Activated T-helper 1 cell treated with Interleukin-2 at 50 U/mL for 16 hours (primary cell): ENCODE results near the gene CAV1.

Source experiments
- DNase-seq: peaks from one replicate; pipeline ENCODE4 v3.0.0-alpha.2; 2020; ENCODE audit warnings: low read depth

Gene CAV1

DNA sequence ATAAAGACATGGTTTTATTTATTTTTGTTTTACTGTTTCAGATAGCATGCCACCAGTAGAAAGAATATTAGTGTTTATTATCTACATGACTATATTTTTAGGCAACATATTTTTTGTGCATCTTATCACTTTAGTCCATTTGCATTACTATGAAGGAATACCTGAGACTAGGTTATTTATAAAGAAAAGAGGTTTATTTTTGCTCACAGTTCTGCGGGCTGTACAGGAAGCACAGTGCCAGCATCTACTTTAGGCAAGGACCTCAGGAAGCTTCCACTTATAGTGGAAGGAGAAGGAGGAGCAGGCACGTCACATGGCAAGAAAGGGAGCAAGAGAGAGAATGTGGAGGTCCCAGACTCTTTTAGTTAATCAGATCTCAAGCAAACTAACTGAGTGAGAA, 19.6 kb upstream of the CAV1 start:
- no peak for DNase-seq

DNA sequence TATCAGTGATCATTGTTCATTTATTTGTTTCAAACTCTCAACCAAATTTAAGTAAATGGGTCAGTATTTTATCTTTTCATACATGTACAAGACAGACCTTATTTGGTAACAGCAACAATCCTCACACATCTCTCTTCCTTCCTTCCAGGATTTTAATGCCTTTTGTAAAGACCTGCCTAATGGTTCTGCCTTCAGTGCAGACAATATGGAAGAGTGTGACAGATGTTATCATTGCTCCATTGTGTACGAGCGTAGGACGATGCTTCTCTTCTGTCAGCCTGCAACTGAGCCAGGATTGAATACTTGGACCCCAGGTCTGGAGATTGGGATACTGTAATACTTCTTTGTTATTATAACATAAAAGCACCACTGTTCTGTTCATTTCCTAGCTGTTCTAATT, 19.0 kb upstream of the CAV1 start:
- no peak for DNase-seq

DNA sequence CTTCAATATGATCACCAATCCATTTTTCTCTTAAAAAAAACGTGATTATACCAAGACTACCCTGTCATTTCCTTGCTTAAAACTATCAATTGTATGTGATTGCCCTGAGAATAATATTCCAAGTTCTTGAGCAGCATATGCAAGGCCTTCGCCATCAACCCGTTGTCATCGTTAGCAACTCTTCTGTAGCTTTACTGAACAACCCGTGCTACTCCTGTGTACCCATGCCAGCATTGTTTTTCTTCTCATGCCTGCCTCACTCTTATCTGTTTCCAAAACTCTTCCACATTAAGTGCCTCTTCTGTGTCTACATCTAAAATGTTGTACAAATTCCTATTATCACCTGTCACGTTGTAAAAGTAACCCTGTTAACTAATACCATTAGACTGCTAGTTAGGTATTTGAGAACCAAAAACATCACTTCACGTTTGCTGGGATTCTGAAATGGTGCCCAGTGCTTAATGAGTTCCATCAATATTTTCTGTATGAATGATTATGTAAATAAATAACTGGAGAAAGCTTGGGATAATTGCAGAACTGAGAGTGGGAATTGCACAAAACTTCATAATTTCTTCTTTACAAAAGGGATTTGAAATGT, 14.8 kb upstream of the CAV1 start:
- DNase-seq: no peak

DNA sequence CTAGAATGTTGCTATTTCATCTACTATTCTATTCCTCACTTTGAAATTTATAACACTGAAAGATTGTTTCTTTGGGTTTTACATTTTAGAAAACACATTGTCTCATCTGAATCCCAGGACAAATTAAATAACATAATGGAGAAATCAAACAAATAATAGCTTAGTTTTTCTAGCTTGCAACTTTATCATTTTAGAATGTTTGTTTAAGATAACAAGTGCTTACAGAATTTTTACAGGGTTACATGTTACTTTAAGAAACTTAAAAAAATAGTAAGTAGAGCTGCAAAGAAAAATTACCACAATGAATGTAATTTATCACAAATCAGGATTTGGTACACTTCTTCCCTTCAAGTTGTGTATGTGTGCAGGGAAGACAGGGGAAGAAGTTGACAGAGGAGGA, 14.0 kb upstream of the CAV1 start:
- no peak for DNase-seq

DNA sequence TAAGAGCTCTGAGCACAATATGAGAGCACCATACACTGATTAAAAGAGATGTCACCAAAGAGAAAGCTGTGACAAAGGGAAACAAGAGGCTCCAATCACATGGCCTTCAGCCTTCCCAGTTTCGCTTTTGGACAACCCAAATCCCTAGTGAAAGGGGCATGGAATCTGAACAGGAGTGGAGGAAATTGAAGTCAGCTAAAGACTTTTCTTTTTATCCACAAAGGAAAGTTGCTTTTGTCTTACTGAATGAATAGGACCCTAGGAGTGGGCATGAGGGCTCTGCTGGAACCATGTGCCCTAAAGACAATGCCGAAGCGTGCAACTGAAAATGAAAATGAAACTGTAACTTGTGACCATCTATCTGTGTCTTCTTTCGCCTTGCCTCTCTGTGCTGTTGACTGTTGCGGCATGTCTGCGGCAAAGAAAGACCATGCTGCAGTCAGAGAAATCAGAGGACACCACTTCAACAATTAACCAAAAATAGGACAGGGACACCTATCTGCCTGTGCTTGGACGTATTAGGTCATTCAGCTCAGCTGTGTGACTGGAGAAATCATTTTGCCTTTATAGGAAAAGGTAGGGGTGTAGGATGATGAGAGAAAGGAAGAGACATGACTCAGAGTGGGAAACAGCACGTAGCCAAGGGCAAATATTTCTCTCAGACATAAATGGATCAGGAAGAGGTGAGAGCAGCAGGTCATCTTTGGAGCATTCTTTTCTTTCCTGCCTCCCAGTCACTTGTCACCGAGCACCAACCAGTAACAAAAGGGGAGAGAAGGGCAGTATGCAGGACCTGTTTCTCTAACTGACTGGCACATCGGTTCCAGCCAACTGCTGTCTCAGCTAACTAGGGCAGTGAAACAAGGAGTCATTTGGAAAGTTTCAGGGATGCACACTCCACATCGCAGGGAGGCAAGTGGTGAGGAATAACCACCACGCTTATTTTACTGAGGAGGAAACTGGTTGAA, 13.0 kb upstream of the CAV1 start:
- DNase-seq: no peak

DNA sequence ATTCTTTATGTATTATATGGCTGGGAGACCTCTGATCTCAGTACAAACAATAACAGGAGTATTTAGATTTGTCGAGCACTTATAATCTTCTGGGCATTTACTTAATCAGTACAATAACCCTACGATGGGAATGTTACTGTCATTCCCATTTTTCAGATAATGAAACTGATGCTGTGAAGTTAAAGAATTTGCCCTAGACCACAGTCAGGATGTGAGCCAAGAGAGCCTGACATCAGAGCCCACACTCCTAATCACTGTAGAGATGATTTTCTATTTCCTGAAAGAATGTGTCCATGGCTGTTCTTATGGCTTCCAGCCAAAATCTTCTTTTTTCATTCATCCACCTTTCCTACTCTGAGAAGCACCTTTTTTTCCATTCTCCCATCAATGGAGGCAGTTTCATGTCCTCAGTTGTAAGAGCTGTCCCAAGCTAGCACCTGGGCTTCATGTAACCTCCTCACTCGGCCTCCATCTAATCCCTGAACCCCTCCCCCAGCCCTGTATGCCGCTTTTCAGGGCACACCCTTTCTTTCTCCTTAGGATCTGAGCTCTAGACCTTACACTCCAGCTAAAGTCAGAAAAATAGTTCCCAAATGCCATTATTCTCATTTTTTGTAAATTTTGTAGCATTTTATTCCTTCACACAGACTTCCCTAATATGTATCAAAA, 12.2 kb upstream of the CAV1 start:
- no peak for DNase-seq

DNA sequence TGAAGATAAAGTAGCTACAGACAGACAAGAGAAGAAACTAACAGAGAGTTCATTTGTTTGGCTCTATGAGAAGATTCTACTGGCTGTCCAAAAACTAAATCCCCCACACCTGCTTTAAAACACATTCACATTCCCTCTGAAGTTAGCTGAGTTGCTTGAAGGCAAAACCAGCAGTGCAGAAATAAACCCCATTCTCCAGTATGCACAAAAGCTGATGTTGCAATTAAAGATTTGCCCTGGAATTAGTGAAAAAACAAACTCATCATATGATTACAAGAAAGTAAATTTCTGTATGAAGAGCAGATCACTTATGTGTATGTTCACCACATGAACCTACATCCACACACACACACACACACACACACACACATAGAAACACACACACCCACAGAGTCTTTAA, 9.3 kb upstream of the CAV1 start:
- no peak for DNase-seq

DNA sequence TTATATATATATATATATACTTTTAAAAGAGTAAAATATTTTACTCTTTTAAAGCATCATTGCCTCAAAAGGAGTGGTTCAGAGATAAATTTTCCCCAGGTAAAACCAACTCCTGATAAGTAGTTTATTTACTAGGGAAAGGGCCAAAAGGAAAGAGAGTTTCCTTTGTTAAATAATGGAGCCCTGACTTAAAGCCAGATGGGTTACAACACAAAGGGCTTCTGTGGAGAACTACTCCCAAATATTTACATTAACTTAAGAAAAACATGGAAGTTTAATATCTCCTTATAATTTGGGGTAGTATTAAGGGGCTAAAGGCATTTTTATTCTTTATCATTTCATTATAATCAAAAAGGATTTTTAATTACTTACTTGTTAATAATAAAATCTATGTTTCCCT, 8.5 kb upstream of the CAV1 start:
- DNase-seq: no peak

DNA sequence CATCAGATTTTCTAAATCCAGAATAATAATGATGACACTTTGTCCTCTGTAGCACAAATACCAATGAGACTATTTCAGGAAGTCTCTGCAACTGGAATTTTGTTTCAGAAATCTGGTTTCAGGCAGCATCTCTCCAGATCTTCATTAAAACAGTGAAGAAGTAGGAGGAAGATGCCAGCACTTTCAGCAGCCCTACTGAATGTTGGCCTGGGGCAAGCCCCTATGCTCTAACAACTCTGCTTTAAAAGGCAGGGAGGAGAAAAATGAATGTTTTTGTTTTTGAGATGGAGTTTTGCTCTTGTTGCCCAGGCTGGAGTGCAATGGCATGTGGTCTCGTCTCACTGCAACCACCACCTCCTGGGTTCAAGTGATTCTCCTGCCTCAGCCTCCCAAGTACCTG, 7.2 kb upstream of the CAV1 start:
- DNase-seq: no peak

DNA sequence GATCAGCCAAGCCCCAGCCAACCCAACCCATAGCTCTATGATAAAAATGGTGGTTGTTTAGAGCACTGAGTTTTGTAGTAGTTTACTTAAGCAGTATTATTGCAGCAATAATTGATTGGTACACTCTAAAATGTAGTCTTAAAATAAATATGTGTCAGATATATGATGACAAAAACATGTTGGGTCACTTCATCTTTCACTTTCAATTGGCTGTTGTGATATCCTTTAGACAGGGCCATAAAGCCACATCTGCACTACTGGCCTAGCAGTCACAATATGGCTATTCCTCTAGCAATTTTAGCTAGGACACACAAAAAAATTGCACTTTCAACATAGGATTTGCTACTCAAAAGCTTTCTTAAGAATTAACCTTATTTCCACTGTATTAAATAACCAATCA, 5.9 kb upstream of the CAV1 start:
- DNase-seq: no peak

DNA sequence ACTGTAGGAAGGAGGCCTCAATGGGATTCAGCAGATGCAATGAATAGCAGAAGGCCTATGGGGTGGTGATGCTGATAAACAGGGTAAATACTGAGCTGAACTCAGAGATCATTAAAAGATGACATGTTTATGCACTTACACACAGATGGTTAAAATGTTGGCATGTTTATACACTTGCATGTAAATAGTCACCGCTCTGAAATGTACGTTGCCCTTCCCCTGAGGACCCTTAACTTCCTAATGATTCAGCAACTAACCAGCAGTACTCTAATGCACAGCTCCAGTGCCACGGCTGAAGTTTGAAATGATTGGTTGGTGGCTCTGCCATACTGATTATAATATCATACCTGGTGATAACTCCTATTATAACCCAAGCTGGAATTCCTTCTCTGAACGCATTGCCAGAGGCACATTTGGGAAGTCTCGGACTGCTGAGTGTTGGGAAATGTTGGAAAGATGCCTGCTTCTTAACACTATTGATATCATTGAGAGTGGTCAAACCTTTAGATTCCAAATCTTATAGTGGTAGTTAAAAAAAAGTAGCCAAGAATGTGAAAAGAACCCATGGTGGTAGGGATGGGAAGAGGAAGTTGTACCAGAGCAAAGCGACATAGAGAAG, 3.7 kb upstream of the CAV1 start:
- DNase-seq: no peak

DNA sequence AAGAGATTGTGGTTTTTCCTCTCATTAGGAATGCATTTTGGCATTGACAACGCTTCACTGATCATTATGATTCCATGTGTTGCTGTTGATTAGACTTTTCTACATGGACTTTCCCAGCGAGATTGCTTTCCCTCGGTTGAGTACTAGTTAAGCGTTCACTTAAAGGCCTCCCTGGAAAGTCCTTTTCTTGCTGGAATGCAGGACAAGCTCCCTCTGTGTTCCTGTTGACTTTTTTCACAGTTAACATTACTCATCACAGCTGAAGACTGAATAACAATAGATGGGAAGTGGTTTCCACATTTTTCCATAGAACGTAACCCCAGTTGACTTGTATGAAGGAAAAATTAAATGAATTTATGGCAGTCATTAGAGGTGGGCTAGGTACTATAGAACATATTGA, 2.6 kb upstream of the CAV1 start:
- DNase-seq: no peak

DNA sequence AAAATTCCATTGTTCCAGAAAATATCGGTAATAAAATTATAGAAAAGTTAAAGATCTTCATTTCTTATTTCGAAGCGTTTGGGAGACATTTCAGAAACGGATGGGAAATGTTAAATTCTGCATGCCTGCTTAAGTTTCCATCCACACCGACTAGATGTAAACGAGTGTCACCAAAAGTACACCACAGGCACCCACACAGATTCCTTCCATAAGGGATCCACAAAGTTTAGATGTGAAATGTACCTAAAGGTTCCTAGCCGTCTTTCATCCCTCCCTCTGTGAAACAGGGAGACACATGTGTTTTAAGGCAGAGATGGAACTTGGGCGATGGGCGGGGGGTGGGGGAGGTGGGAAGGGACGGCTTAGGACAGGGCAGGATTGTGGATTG, 621 bp upstream of the CAV1 start:
- DNase-seq: no peak

DNA sequence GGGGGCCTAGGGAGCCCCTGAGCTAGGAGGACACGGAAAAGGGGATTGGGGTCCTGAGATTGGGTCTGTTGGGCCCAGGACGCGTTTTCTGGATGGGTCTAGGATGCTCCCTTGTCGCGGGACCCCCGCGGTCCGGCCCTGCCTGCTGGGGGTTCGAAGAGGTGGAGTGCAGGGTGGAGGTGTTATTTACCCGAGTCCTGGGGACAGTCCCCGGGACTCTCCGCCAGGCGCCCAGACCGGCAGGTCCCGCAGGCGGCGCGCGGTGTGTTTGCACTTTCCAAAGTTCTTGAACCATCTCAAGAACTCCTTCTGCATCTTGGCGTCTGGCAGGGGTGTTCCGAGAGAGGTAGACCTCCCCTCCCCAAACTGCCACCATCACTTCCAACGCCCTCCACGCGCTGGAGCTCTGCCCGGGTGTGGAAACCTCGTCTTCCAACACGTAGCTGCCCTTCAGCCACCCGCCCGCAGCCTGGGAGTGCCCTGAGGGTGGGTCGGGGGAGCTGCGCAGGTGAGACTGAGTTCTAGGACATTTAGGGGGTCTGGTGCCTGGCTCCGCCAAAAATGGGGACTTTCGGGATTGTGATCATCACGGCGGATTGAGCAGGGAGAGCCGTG, 569 bp downstream of the CAV1 start:
- no peak for DNase-seq

DNA sequence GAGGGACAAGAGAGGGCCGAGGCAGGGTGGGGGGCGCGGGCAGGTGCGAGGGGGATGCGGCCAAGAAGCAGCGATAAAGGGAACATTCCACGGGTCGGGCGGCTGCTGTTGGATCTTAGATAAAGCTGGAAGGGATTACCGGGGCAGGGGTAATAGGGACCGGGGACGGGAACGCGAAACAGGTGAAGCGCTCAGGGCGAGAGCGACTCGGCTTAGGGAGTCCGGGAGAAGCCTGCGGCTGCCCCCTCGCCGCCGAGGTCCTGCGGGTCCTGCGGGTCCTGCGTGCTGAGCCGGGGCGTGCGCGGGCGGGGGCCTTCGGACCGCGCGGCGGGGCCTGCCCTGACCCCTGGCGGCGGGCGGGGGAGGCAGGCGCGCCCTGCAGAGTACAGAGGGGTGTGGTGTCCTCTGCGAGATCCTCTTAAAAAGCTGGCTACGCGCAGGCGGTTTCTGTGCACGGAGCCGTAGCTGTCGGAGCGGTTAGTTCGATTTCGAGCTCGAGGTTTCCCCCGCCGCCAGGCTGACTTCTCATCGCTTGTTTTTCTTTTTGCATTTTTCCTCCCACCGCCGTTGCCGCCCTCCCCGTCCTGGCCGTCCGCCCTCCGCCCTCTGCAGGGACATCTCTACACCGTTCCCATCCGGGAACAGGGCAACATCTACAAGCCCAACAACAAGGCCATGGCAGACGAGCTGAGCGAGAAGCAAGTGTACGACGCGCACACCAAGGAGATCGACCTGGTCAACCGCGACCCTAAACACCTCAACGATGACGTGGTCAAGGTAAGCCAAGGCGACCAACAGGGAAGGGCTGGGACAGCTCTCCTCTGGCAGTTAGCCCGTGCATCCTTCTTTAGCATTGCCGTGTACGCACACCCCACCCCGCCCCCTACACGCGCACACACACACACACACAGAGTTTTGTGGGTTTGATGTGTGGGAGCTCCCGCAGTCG, 1.4 kb downstream of the CAV1 start:
- peak; percentile 41 for DNase-seq

DNA sequence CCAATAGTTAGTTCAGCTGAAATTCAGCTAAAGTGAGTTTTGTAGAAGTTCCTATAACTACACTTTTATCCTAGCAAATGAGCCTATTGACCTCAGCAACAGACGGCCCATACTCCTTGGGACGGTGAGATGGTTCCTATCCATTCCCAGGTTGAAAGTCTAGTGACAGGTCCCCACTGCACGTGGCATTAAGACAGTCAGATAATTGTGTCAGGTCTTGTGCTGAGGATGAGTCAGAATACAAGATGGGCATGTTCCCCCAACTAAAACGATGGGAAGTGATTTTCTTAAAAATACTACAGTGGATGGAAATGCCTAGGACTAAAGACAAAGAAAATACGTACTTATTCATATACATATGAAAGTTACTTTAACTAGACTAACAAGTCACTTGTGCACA, 2.1 kb downstream of the CAV1 start:
- no peak for DNase-seq

DNA sequence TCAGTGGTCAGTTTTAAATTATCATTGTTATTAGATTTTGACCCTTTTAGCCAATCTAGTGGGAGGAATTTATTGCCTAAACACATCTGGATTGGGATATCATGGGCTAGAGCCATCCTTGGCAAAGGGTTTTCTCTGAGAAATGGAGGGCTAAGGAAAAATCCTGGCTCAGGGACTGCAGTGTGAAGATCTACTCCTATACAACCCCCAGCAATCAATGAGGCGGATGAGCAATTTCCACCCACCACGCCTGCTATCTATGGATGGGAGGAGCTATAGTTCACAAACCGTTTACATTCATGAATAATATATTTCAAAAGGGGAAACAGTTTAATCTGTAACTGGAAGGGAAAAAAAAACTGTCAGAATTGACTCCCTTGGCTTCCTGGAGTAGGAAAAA, 2.7 kb downstream of the CAV1 start:
- no peak for DNase-seq

DNA sequence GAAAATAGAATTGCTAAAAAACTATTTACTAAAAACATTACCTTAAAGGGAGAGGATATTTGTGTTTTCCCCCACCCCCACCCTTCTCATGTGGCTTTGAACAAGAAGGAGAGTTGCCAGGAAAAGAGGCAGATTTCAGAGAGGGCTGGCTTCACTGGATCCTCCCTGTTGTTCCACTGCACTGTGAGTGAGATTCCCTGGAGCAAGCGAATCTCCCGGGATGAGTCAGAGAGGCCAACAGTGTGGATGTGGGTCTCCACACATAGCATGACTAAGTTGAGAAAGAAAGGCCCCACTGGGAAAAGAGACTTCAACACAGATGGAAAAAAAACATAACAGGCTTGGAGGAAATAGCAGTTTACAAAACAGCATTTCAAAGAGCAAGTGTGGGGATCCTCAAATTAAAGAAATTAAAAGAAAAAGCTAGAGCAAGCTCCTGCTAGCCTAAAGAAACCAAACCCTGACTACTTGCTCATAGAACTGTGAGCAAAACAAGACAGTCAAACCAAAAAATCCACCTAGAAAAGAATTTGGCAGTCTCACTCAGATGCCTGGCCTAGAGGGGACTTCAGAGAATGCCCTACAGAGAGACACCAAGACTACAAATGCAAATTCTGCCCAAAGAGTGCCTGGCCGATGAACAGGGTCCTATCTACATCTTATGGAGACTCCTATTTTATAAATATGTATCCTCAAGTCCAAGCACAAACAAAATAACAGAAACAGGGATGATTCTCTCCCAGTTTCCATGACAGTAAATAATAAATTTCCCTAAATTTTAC, 3.4 kb downstream of the CAV1 start:
- no peak for DNase-seq

DNA sequence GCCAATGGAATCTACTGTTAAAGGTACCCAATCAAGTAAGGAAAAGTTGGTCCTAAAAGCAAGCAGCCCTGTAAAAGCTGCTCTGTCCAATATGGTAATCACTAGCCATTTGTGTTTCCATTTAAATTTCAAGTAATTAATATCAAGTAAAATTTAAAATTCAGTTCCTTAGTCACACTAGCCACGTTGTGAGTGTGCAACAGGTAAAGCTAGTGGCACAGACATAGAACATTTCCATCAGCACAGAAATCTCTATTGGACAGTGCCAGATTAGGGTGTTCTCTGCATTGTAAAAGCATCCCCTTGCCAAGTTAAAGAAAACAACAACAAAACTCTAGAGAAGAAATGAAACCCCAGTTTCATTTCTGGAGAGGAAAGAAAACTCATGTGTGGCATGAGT, 4.4 kb downstream of the CAV1 start:
- no peak for DNase-seq

DNA sequence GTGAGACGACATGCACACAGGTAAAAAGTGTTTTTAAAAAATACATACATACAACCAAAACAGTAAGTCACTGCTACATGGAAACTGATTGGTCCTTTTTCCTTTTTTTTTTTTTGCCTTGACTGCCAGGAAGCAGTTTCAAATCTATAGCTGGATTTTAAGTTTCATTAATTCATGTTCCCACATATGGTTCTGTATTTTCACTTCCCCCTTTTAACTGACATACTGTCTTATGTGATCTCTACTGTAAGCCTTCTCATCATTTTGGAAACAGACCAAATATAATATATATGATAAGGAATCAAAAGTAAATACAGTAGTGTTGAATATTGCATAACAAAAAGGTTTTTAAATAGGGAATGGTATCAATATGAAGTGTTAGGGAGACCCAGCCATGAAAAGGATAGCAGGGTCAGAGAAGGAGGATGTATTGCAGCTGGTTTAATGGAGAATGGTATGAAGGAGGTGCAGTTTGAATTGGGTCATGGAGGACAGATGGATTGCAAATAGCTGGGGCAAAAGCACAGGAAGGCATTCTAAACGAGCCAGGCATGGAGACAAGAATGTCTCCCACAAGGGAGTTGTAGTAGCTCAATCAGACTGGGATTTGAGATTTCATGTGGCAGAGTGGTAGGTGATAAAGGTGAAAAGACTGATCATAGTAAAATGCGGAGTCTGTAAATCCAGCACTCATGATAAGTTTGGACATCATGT, 5.4 kb downstream of the CAV1 start:
- DNase-seq: no peak
